NB4 (cell line): ENCODE data around the gene ZNF205.
A peak's percentile ranks its signal among the peaks of the same experiment; 100 is the strongest.
"Not testable (repeated sequence)": the region's sequence is repeated elsewhere in the genome, so short reads cannot be mapped to it uniquely, and the experiment has no call there.

Experiments used
- DNase-seq: peaks from one replicate; pipeline ENCODE4 v3.0.0; 2010; ENCODE audit warnings: low read depth
- H3K4me3 ChIP-seq: one replicate; pipeline ENCODE4 v1.5.1; 2011; ENCODE audit warnings: mild to moderate bottlenecking, low read depth, low read length, moderate library complexity
- CTCF ChIP-seq: IDR thresholded peaks from one replicate; pipeline ENCODE4 v1.5.1; 2012; ENCODE audit warnings: low read depth, low read length
- MAX ChIP-seq: IDR thresholded peaks from 2 replicates; pipeline ENCODE4 v1.6.1; 2011; ENCODE audit warnings: low read depth, low read length
- MYC ChIP-seq: IDR thresholded peaks from 2 replicates; pipeline ENCODE4 v1.6.1; 2011; ENCODE audit warnings: low read depth, low read length
- POLR2A ChIP-seq: IDR thresholded peaks from 2 replicates; pipeline ENCODE4 v1.6.1; 2011; ENCODE audit warnings: mild to moderate bottlenecking; ENCODE audit not compliant: insufficient read length; ENCODE audit errors: extremely low read depth

ZNF205 gene

GRCh38 chr16:3070608-3071111 is 41.7 kb upstream of the ZNF205 start:
- DNase-seq: peak; percentile 74
- H3K4me3 ChIP-seq: no peak overlapping the region
- TF ChIP-seq POLR2A (no peak), CTCF (no peak)

GRCh38 chr16:3071655-3072054 is 40.7 kb upstream of the ZNF205 start:
- DNase-seq: no peak
- H3K4me3 ChIP-seq: no peak overlapping the region
- TF ChIP-seq MAX: no peak
- no peak for TF ChIP-seq MYC
- TF ChIP-seq CTCF: no peak
- TF ChIP-seq POLR2A: no peak

GRCh38 chr16:3072148-3072547 is 40.2 kb upstream of the ZNF205 start:
- DNase-seq: peak; percentile 57
- H3K4me3 ChIP-seq: not testable (repeated sequence)

GRCh38 chr16:3072576-3073263 is 39.7 kb upstream of the ZNF205 start:
- not testable (repeated sequence) for H3K4me3 ChIP-seq
- peak; percentile 41 for DNase-seq

GRCh38 chr16:3073448-3073847 is 38.9 kb upstream of the ZNF205 start:
- H3K4me3 ChIP-seq: no peak overlapping the region
- no peak for DNase-seq
- TF ChIP-seq POLR2A (no peak), MAX (no peak), CTCF (no peak), MYC (no peak)

- peak; percentile 27; the same call in 1 of the 2 replicates for TF ChIP-seq MYC
- no peak for TF ChIP-seq CTCF
- no peak overlapping the region for H3K4me3 ChIP-seq
- peak; percentile 93 for DNase-seq
Measured at GRCh38 chr16:3074860-3075522, 37.4 kb upstream of the ZNF205 start.

- DNase-seq: no peak
- TF ChIP-seq MYC: no peak
- no peak for TF ChIP-seq POLR2A
- TF ChIP-seq MAX: no peak
- no peak for TF ChIP-seq CTCF
- no peak overlapping the region for H3K4me3 ChIP-seq
Measured at GRCh38 chr16:3075523-3075915, 36.9 kb upstream of the ZNF205 start.

- H3K4me3 ChIP-seq, DNase-seq: not testable (repeated sequence)
Measured at GRCh38 chr16:3075946-3076345, 36.4 kb upstream of the ZNF205 start.
